ENCODE data around the gene GADD45A.

DNA sequence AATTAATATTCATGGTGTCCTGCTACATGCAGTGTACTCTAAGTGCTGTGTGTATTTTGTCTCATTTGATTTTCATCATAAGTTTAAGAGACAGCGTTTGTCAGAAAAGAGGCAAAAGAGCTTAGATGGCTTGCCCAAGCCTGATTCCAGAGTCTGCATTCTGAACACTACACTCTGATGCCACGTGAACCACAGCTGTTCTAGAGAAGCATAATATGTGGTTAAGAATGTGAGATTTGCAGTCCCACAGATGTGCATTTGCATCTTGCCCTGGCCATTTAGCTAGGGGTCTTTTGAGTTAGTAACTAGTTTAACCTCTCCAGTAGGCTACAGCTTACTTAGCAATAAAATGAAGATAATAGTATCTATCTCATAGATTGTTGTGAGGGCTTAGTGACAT, 9.2 kb upstream of the GADD45A start:
- TF ChIP-seq, protein P1, sequence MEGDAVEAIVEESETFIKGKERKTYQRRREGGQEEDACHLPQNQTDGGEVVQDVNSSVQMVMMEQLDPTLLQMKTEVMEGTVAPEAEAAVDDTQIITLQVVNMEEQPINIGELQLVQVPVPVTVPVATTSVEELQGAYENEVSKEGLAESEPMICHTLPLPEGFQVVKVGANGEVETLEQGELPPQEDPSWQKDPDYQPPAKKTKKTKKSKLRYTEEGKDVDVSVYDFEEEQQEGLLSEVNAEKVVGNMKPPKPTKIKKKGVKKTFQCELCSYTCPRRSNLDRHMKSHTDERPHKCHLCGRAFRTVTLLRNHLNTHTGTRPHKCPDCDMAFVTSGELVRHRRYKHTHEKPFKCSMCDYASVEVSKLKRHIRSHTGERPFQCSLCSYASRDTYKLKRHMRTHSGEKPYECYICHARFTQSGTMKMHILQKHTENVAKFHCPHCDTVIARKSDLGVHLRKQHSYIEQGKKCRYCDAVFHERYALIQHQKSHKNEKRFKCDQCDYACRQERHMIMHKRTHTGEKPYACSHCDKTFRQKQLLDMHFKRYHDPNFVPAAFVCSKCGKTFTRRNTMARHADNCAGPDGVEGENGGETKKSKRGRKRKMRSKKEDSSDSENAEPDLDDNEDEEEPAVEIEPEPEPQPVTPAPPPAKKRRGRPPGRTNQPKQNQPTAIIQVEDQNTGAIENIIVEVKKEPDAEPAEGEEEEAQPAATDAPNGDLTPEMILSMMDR (conservative IDR thresholded peaks at IDR 0.05; ENCODE audit: low read length) = no peak
- TF ChIP-seq EZH2phosphoT487 (IDR thresholded peaks at IDR 0.05; ENCODE audit: borderline replicate concordance) = no peak
